Measurements from ENCODE around the gene RDH11. TPM values are rescaled to one million over a fixed set of nuclear protein-coding genes. Genes with fewer than 3 reads are reported as not detected.
A peak's percentile ranks its signal among the peaks of the same experiment; 100 is the strongest.

Gene RDH11
- total RNA-seq, 1 donor from 2014 or later = 54.1 TPM

GRCh38 chr14:67652189-67652588, 43.4 kb downstream of the RDH11 start:
- H3K9me3 Mint-ChIP-seq (ENCODE audit: unreplicated experiment) = no peaks in the 10 kb centered on the region
- H3K4me1 Mint-ChIP-seq (ENCODE audit: unreplicated experiment) = peaks cover 8% of the 10 kb centered on the region
- no peak for TF ChIP-seq CTCF (IDR thresholded peaks at IDR 0.05)
- no peaks in the 10 kb centered on the region for H3K27me3 Mint-ChIP-seq (ENCODE audit: unreplicated experiment)
- no peak overlapping the region for H3K27ac Mint-ChIP-seq (ENCODE audit: unreplicated experiment)
- peak; percentile 0 for DNase-seq (ENCODE audit: extremely low spot score, unreplicated experiment)
- peaks cover 38% of the 10 kb centered on the region for H3K36me3 Mint-ChIP-seq (ENCODE audit: unreplicated experiment)
- H3K4me3 Mint-ChIP-seq (ENCODE audit: unreplicated experiment) = no peak overlapping the region

GRCh38 chr14:67650694-67651093, 44.9 kb downstream of the RDH11 start:
- peaks cover 45% of the 10 kb centered on the region for H3K36me3 Mint-ChIP-seq (ENCODE audit: unreplicated experiment)
- no peak overlapping the region for H3K4me3 Mint-ChIP-seq (ENCODE audit: unreplicated experiment)
- no peaks in the 10 kb centered on the region for H3K9me3 Mint-ChIP-seq (ENCODE audit: unreplicated experiment)
- H3K27me3 Mint-ChIP-seq (ENCODE audit: unreplicated experiment) = no peaks in the 10 kb centered on the region
- TF ChIP-seq CTCF (IDR thresholded peaks at IDR 0.05) = no peak
- H3K27ac Mint-ChIP-seq (ENCODE audit: unreplicated experiment) = no peak overlapping the region
- DNase-seq (ENCODE audit: extremely low spot score, unreplicated experiment) = no peak
- peaks cover 8% of the 10 kb centered on the region for H3K4me1 Mint-ChIP-seq (ENCODE audit: unreplicated experiment)

- TF ChIP-seq CTCF (IDR thresholded peaks at IDR 0.05) = no peak
- no peaks in the 10 kb centered on the region for H3K9me3 Mint-ChIP-seq (ENCODE audit: unreplicated experiment)
- H3K4me1 Mint-ChIP-seq (ENCODE audit: unreplicated experiment) = peaks cover 8% of the 10 kb centered on the region
- H3K36me3 Mint-ChIP-seq (ENCODE audit: unreplicated experiment) = peaks cover 40% of the 10 kb centered on the region
- H3K4me3 Mint-ChIP-seq (ENCODE audit: unreplicated experiment) = no peak overlapping the region
- no peak overlapping the region for H3K27ac Mint-ChIP-seq (ENCODE audit: unreplicated experiment)
- no peaks in the 10 kb centered on the region for H3K27me3 Mint-ChIP-seq (ENCODE audit: unreplicated experiment)
- no peak for DNase-seq (ENCODE audit: extremely low spot score, unreplicated experiment)
These were observed 45.4 kb downstream of the RDH11 start for GRCh38 chr14:67650151-67650550.

GRCh38 chr14:67646131-67646530, 49.4 kb downstream of the RDH11 start:
- H3K4me1 Mint-ChIP-seq (ENCODE audit: unreplicated experiment) = no peaks in the 10 kb centered on the region
- no peak for DNase-seq (ENCODE audit: extremely low spot score, unreplicated experiment)
- no peak overlapping the region for H3K4me3 Mint-ChIP-seq (ENCODE audit: unreplicated experiment)
- TF ChIP-seq CTCF (IDR thresholded peaks at IDR 0.05) = no peak
- no peaks in the 10 kb centered on the region for H3K27me3 Mint-ChIP-seq (ENCODE audit: unreplicated experiment)
- H3K36me3 Mint-ChIP-seq (ENCODE audit: unreplicated experiment) = peaks cover 26% of the 10 kb centered on the region
- no peaks in the 10 kb centered on the region for H3K9me3 Mint-ChIP-seq (ENCODE audit: unreplicated experiment)
- H3K27ac Mint-ChIP-seq (ENCODE audit: unreplicated experiment) = no peak overlapping the region

- TF ChIP-seq CTCF (IDR thresholded peaks at IDR 0.05) = no peak
- Mint-ChIP-seq H3K4me1 (ENCODE audit: unreplicated experiment) (no peaks in the 10 kb centered on the region), H3K27ac (ENCODE audit: unreplicated experiment) (no peak overlapping the region), H3K4me3 (ENCODE audit: unreplicated experiment) (no peak overlapping the region), H3K36me3 (ENCODE audit: unreplicated experiment) (peaks cover 22% of the 10 kb centered on the region), H3K27me3 (ENCODE audit: unreplicated experiment) (no peaks in the 10 kb centered on the region), H3K9me3 (ENCODE audit: unreplicated experiment) (no peaks in the 10 kb centered on the region)
- no peak for DNase-seq (ENCODE audit: extremely low spot score, unreplicated experiment)
These were observed 50.1 kb downstream of the RDH11 start for GRCh38 chr14:67645414-67645813.

Data from osteocyte (in vitro differentiated cells).